A549 (cell line): ENCODE data around the gene BMP7. TPM values are rescaled to one million over a fixed set of nuclear protein-coding genes. Genes with fewer than 3 reads are reported as not detected.

ENCODE experiments used
- ATAC-seq, 2 experiments: fragments of 200-7000 bp in 1 of 2; fragments of >200 bp in 1 of 2; cut with Nextera tagmentation in 1 of 2; cut with Tn5 transposase in 1 of 2; 3 replicates each; pipeline versions ENCODE4 v1.8.0 to v1.9.1; 2018 to 2020; ENCODE audit warnings: mild to moderate bottlenecking in 1 of 2, moderate library complexity in 1 of 2
- CTCF ChIA-PET: fragments of 300-600 bp; sonication (Branson Sonifier 250); formaldehyde crosslinking; extraction: SDS; loops from one replicate; lab custom pipeline; 2021; ENCODE audit warnings: antibody characterized with exemption, inconsistent platforms; lab: Yijun Ruan, JAX
- POLR2A ChIA-PET: fragments of 350-600 bp; formaldehyde crosslinking; extraction: SDS; loops from one replicate; lab custom pipeline; 2021; ENCODE audit warnings: antibody characterized with exemption, inconsistent platforms; lab: Yijun Ruan, JAX
- DNase-seq, 2 experiments: peaks; one replicate each; pipeline versions ENCODE4 v3.0.0 to v3.0.0-alpha.2; 2011 to 2016; ENCODE audit warnings: low read depth in 1 of 2, low spot score in 1 of 2
- FAIRE-seq: peaks from 2 replicates; lab custom pipeline; 2011; peaks lifted over from hg19 to GRCh38; lab: Jason Lieb, UNC
- H3K27ac ChIP-seq, 2 experiments: fragments of >200 bp; sonication (Bioruptor Twin); formaldehyde crosslinking; 3 replicates each; pipeline ENCODE4 v1.5.1; 2016 to 2017
- H3K4me1 ChIP-seq: fragments of >200 bp; sonication (Bioruptor Twin); formaldehyde crosslinking; 3 replicates; pipeline ENCODE4 v1.6.1; 2016
- H3K4me2 ChIP-seq: fragments of >200 bp; sonication (Bioruptor Twin); formaldehyde crosslinking; 3 replicates; pipeline ENCODE4 v1.6.1; 2016
- H3K4me3 ChIP-seq: fragments of >200 bp; sonication (Bioruptor Twin); formaldehyde crosslinking; 3 replicates; pipeline ENCODE4 v1.5.1; 2016
- H3K9me3 ChIP-seq: fragments of >200 bp; sonication (Bioruptor Twin); formaldehyde crosslinking; 3 replicates; pipeline ENCODE4 v1.6.1; 2016
- CBX8 ChIP-seq: fragments of 200-600 bp; sonication (generic); IDR thresholded peaks from 2 replicates; pipeline ENCODE4 v1.6.1; 2016
- EP300 ChIP-seq, 2 experiments: fragments of >200 bp; sonication (Bioruptor Twin); formaldehyde crosslinking; IDR thresholded peaks; 2 replicates in 1 of 2; 3 replicates in 1 of 2; pipeline ENCODE4 v1.6.1; 2016 to 2017
- FOSB ChIP-seq: fragments of 250-450 bp; sonication (Bioruptor Pico); IDR thresholded peaks from 2 replicates; pipeline ENCODE4 v1.5.0; 2020; ENCODE audit warnings: mild to moderate bottlenecking, moderate library complexity
- HOXA7 ChIP-seq: fragments of 250-450 bp; sonication (Bioruptor Pico); IDR thresholded peaks from 2 replicates; pipeline ENCODE4 v1.5.0; 2020; ENCODE audit warnings: mild to moderate bottlenecking, moderate library complexity
- JUN ChIP-seq, 2 experiments: fragments of >200 bp; sonication (Bioruptor Twin); formaldehyde crosslinking; IDR thresholded peaks; 2 replicates in 1 of 2; 3 replicates in 1 of 2; pipeline ENCODE4 v1.6.1; 2016 to 2017
- JUNB ChIP-seq: fragments of >200 bp; sonication (Bioruptor Twin); formaldehyde crosslinking; IDR thresholded peaks from 2 replicates; pipeline ENCODE4 v1.6.1; 2016
- NPAS2 ChIP-seq: fragments of 250-450 bp; sonication (Bioruptor Pico); IDR thresholded peaks from 2 replicates; pipeline ENCODE4 v1.8.0; 2022; ENCODE audit warnings: mild to moderate bottlenecking, moderate library complexity, borderline replicate concordance
- POLR2AphosphoS2 ChIP-seq: conservative IDR thresholded peaks from 2 replicates; pipeline ENCODE4 v1.6.1; 2012; ENCODE audit warnings: low read length, improper control_type of control experiment, inconsistent platforms
- RAD21 ChIP-seq, 2 experiments: fragments of >200 bp in 1 of 2; sonication (Bioruptor Twin) in 1 of 2; formaldehyde crosslinking in 1 of 2; IDR thresholded peaks in 1 of 2; conservative IDR thresholded peaks in 1 of 2; 2 replicates in 1 of 2; 3 replicates in 1 of 2; pipeline ENCODE4 v1.6.1; 2012 to 2018; ENCODE audit warnings: inconsistent platforms in 1 of 2
- TP53 ChIP-seq: fragments of 250-450 bp; sonication (Bioruptor Pico); IDR thresholded peaks from 2 replicates; pipeline ENCODE4 v1.5.0; 2021; ENCODE audit warnings: mild to moderate bottlenecking, moderate library complexity
- ZFP36 ChIP-seq: fragments of 450-650 bp; IDR thresholded peaks from 2 replicates; pipeline ENCODE4 v1.6.1; 2014; ENCODE audit warnings: borderline replicate concordance; ENCODE audit not compliant: partially characterized antibody
- ZNF302 ChIP-seq: fragments of 250-450 bp; sonication (Bioruptor Pico); IDR thresholded peaks from 2 replicates; pipeline ENCODE4 v1.9.0; 2021; ENCODE audit warnings: inconsistent platforms, mild to moderate bottlenecking, moderate library complexity
- ZSCAN20 ChIP-seq: fragments of 250-450 bp; sonication (Bioruptor Pico); IDR thresholded peaks from 2 replicates; pipeline ENCODE4 v1.8.0; 2022; ENCODE audit warnings: mild to moderate bottlenecking, moderate library complexity
- WGBS: methylation state at CpG from one replicate; pipeline ENCODE4 v1.1.6; 2017; ENCODE audit errors: missing lambda C conversion rate; 5-methylcytosine and 5-hydroxymethylcytosine counted together
- polyA plus RNA-seq, 4 experiments: library from polyadenylated mRNA; depleted of rRNA in 3 of 4; stranded (reverse); fragments of >200 nt; fragmentation: RNase III in 1 of 4; extraction: RNeasy Plus Mini Kit Qiagen cat#74134 plus additional on column Dnase treatment in 1 of 4; gene quantifications; 2 replicates in 3 of 4; 3 replicates in 1 of 4; pipeline ENCODE4 v1.2.3, GENCODE V29; 2011 to 2017
- TF ChIP-seq, protein P1 (sequence below): fragments of 450-650 bp; IDR thresholded peaks from 2 replicates; pipeline ENCODE4 v1.6.1; 2014; ENCODE audit warnings: antibody characterized with exemption
- TF ChIP-seq, protein P2 (sequence below): fragments of 200-600 bp; sonication (generic); IDR thresholded peaks from 2 replicates; pipeline ENCODE4 v1.6.1; 2016; ENCODE audit warnings: antibody characterized with exemption, mild to moderate bottlenecking, moderate library complexity
- TF ChIP-seq, protein P3 (sequence below): IDR thresholded peaks from 2 replicates; pipeline ENCODE4 v1.6.1; 2012

Gene BMP7
- polyA plus RNA-seq, 2 of the 4 experiments (the other 2 are of a cell fraction): 0.08 to 0.22 TPM

DNA sequence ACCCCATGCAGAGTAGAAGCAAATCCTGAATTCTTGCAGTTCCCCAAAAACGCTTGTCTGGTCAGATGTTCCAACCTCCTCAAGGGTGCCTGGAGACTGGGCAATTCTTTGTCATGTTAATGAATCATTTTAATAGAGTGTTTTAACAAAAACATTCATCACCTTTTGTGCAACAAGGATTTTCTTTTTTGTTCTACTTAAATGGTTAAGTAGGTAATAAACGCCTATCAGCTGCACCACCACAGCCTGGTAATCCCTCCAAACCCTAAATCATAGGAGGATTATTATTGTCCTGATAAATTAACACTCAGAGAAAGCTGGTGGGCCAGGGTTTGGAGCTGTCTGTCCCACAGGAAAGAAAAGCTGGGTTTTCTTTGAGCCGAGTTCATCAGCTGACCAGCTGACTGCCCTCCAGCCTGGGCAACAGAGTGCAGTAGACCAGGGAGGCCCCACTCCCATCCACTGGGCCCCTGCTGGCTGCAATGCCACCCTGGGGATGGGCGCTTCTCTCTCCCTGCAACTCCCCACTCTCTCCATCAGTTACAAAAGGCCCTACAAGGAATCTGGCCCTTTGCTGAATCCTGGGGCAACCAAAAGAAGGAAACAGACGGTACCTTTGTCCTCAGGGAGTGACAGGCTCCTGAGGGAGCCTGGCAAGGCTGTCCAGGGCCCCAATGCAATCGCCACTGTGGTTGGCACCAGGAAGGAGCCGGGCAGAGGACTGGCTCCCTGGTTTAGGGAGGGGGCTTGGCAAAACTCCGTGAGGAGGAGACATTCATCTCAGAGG, 23.1 kb upstream of the BMP7 start (continued):
- TF ChIP-seq NPAS2 (CRISPR knock-in tag): no peak
- TF ChIP-seq, protein P1, sequence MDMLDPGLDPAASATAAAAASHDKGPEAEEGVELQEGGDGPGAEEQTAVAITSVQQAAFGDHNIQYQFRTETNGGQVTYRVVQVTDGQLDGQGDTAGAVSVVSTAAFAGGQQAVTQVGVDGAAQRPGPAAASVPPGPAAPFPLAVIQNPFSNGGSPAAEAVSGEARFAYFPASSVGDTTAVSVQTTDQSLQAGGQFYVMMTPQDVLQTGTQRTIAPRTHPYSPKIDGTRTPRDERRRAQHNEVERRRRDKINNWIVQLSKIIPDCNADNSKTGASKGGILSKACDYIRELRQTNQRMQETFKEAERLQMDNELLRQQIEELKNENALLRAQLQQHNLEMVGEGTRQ: no peak
- TF ChIP-seq ZSCAN20 (CRISPR knock-in tag): no peak

DNA sequence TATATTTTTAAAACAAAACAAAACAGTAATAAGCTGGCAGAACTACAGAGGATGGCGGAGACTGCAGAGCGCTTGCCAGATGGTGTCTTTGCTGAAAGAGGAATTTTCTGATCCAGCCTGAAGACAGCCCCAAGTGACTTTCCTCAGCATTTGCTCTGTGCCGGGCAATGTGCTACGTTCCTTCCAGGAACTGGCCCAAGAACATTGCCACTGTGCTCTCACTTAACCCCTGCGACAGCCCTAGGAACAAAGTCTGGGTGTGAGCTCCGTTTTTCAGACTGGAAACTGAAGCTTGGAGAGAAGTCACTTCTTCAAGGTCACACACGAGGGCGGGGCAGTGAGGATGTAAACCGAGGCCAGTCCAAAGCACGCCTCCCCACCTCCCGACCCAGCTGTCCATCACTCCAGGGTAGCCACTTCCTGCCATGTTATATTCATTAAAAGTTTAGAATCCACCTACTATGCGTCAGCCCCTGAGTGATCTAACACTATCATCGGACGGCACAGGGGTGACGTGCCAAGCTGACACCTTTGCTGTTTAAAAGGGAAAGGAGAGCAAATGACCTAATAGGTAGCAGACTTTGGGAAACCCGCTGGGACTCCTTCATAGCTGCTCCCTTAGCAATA, 22.3 kb upstream of the BMP7 start:
- ATAC-seq (no peak), FAIRE-seq (no peak), DNase-seq (no peak)
- Histone ChIP-seq H3K4me2 (no peak overlapping the region), H3K9me3 (no peaks in the 10 kb centered on the region), H3K4me3 (no peak overlapping the region), H3K4me1 (no peaks in the 10 kb centered on the region), H3K27ac (no peak overlapping the region)
- 31% methylated on average over 16 of the region's 16 CpGs for WGBS
- ChIA-PET POLR2A (no interaction called here), CTCF (interaction anchor here (1.2 kb wide), 1 partner anchor 198 kb away, joined by 3 read pairs; no protein-coding TSS in a partner anchor)
- TF ChIP-seq CBX8 (no peak), NPAS2 (CRISPR knock-in tag) (no peak), EP300 (IDR thresholded peaks at IDR 0.05) (no peak), TP53 (CRISPR knock-in tag) (no peak), HOXA7 (CRISPR knock-in tag) (no peak), JUNB (no peak), ZFP36 (no peak), JUN (IDR thresholded peaks at IDR 0.05) (no peak), POLR2AphosphoS2 (no peak), ZNF302 (CRISPR knock-in tag) (no peak), RAD21 (conservative IDR thresholded peaks at IDR 0.05 in 1 of 2, IDR thresholded peaks at IDR 0.05 in 1 of 2) (no peak), FOSB (CRISPR knock-in tag) (no peak)
- TF ChIP-seq, protein P2, sequence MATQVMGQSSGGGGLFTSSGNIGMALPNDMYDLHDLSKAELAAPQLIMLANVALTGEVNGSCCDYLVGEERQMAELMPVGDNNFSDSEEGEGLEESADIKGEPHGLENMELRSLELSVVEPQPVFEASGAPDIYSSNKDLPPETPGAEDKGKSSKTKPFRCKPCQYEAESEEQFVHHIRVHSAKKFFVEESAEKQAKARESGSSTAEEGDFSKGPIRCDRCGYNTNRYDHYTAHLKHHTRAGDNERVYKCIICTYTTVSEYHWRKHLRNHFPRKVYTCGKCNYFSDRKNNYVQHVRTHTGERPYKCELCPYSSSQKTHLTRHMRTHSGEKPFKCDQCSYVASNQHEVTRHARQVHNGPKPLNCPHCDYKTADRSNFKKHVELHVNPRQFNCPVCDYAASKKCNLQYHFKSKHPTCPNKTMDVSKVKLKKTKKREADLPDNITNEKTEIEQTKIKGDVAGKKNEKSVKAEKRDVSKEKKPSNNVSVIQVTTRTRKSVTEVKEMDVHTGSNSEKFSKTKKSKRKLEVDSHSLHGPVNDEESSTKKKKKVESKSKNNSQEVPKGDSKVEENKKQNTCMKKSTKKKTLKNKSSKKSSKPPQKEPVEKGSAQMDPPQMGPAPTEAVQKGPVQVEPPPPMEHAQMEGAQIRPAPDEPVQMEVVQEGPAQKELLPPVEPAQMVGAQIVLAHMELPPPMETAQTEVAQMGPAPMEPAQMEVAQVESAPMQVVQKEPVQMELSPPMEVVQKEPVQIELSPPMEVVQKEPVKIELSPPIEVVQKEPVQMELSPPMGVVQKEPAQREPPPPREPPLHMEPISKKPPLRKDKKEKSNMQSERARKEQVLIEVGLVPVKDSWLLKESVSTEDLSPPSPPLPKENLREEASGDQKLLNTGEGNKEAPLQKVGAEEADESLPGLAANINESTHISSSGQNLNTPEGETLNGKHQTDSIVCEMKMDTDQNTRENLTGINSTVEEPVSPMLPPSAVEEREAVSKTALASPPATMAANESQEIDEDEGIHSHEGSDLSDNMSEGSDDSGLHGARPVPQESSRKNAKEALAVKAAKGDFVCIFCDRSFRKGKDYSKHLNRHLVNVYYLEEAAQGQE: no peak
- TF ChIP-seq, protein P3, sequence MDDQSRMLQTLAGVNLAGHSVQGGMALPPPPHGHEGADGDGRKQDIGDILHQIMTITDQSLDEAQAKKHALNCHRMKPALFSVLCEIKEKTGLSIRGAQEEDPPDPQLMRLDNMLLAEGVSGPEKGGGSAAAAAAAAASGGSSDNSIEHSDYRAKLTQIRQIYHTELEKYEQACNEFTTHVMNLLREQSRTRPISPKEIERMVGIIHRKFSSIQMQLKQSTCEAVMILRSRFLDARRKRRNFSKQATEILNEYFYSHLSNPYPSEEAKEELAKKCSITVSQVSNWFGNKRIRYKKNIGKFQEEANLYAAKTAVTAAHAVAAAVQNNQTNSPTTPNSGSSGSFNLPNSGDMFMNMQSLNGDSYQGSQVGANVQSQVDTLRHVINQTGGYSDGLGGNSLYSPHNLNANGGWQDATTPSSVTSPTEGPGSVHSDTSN: no peak

DNA sequence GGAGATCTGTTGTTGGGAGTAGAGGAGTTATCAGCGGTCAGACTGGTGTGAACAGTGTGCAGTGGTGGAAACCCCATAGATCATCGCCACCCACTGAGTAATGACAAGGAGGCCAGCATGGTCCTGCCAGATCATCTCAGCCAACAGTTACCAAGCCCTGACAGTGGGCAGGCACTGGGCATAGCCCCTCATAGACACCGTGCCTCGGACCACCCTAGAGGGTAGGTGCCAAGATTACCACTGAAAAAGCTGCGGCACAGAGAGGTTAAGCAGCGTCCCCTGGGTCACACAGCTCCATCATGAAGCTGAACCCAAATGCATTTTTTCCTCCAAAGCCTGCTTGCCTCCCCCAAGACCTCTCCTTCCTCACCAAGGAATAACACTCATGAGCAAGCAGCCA, 21.5 kb upstream of the BMP7 start:
- H3K27ac ChIP-seq: no peak overlapping the region
- no peaks in the 10 kb centered on the region for H3K4me1 ChIP-seq
- H3K4me3 ChIP-seq: no peak overlapping the region
- FAIRE-seq (no peak), ATAC-seq (no peak), DNase-seq (no peak)
- CTCF ChIA-PET: interaction anchor here (1.4 kb wide), 1 partner anchor 58 kb away, joined by 3 read pairs; no protein-coding TSS in a partner anchor
- H3K9me3 ChIP-seq: no peaks in the 10 kb centered on the region
- WGBS: 17% methylated on average over 6 of the region's 6 CpGs
- TF ChIP-seq EP300 (IDR thresholded peaks at IDR 0.05) (no peak), ZFP36 (peak; percentile 46)
- POLR2A ChIA-PET: no interaction called here
- no peak overlapping the region for H3K4me2 ChIP-seq
